OCI-LY3 (cell line): ENCODE measurements around the gene PCSK1.

Experiments
- CTCF ChIP-seq: fragments of 200-600, 300-600 bp; sonication (generic); IDR thresholded peaks from 2 replicates; pipeline ENCODE4 v1.5.1; 2014; ENCODE audit warnings: antibody characterized with exemption, low read length, low read depth
- EZH2phosphoT487 ChIP-seq: fragments of 200-600 bp; shearing (Covaris generic); IDR thresholded peaks from 2 replicates; pipeline ENCODE4 v1.6.1; 2018; ENCODE audit warnings: antibody characterized with exemption, mixed run types, low read depth

- TF ChIP-seq EZH2phosphoT487 = no peak
- TF ChIP-seq CTCF = no peak
Observed at GRCh38 chr5:96396878-96397277, 36.2 kb downstream of the PCSK1 start.
